ENCODE data around the gene ZNF587. TPM values are rescaled to one million over a fixed set of nuclear protein-coding genes. Genes with fewer than 3 reads are reported as not detected.
"Not testable (repeated sequence)": the region's sequence is repeated elsewhere in the genome, so short reads cannot be mapped to it uniquely, and the experiment has no call there.

Gene ZNF587
- total RNA-seq, 2 experiments from 2014 or later, result 22.7 to 45.9 TPM

DNA sequence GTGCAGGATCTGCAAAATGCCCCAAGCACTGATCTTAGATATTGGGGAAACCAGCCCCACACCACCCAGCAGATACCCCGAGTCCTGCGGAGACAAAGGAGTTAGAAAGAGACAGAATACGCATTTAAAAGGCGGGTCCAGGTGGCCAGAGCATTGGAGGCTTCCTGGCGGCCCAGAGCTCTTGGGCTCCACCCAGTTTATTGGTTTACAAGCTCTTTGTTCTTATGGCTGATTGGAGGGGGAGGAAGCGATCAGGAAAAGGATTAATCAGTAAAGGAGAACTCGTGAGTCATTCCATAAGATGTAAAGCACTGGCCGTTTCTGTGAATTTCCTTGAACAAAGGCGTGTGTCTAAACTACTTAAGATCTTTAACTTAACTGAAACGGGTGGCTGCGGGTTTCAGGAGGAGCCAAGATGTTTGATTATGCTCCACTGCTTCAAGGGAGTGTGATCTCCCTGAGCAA lies 926 bp downstream of the ZNF587 start:
- ChIA-PET CTCF (ENCODE audit: unreplicated experiment) (no interaction called here), POLR2A (no interaction called here)
- Histone ChIP-seq H3K9me3 (ENCODE audit: low read length) (no peaks in the 10 kb centered on the region), H3K4me1 (ENCODE audit: insufficient read depth, low read length, poor library complexity, severe bottlenecking) (peaks cover 11% of the 10 kb centered on the region), H3K27ac (ENCODE audit: low read depth, low read length, poor library complexity, severe bottlenecking) (peak overlapping the region; percentile 65), H3K9me2 (ENCODE audit: insufficient read depth, low read length) (no peaks in the 10 kb centered on the region), H3K79me2 (ENCODE audit: insufficient read depth, low read depth, low read length) (peaks cover 30% of the 10 kb centered on the region; the same call in 1 of the 2 replicates), H3K36me3 (ENCODE audit: insufficient read depth, low read length) (peaks cover 52% of the 10 kb centered on the region), H4K20me1 (ENCODE audit: insufficient read depth, low read length) (no peaks in the 10 kb centered on the region), H3K4me3 (ENCODE audit: low read depth, low read length, poor library complexity, severe bottlenecking) (peak overlapping the region; percentile 88), H3K4me2 (ENCODE audit: low read length) (peak overlapping the region; percentile 76), H2AFZ (ENCODE audit: low read length) (no peak overlapping the region; the same call in 1 of the 2 replicates)
- intact Hi-C loops (cut with micrococcal nuclease; ENCODE audit: unreplicated experiment), result no loop called here
- TF ChIP-seq, protein P1, sequence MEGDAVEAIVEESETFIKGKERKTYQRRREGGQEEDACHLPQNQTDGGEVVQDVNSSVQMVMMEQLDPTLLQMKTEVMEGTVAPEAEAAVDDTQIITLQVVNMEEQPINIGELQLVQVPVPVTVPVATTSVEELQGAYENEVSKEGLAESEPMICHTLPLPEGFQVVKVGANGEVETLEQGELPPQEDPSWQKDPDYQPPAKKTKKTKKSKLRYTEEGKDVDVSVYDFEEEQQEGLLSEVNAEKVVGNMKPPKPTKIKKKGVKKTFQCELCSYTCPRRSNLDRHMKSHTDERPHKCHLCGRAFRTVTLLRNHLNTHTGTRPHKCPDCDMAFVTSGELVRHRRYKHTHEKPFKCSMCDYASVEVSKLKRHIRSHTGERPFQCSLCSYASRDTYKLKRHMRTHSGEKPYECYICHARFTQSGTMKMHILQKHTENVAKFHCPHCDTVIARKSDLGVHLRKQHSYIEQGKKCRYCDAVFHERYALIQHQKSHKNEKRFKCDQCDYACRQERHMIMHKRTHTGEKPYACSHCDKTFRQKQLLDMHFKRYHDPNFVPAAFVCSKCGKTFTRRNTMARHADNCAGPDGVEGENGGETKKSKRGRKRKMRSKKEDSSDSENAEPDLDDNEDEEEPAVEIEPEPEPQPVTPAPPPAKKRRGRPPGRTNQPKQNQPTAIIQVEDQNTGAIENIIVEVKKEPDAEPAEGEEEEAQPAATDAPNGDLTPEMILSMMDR (conservative IDR thresholded peaks at IDR 0.05; ENCODE audit: low read length), result no peak
- TF ChIP-seq EZH2phosphoT487 (IDR thresholded peaks at IDR 0.05; ENCODE audit: borderline replicate concordance, low read depth, low read length), result no peak
- no TSS peak for BruUV-seq (replicated peaks)
- DNase-seq (ENCODE audit: low spot score), result peak; percentile 20

DNA sequence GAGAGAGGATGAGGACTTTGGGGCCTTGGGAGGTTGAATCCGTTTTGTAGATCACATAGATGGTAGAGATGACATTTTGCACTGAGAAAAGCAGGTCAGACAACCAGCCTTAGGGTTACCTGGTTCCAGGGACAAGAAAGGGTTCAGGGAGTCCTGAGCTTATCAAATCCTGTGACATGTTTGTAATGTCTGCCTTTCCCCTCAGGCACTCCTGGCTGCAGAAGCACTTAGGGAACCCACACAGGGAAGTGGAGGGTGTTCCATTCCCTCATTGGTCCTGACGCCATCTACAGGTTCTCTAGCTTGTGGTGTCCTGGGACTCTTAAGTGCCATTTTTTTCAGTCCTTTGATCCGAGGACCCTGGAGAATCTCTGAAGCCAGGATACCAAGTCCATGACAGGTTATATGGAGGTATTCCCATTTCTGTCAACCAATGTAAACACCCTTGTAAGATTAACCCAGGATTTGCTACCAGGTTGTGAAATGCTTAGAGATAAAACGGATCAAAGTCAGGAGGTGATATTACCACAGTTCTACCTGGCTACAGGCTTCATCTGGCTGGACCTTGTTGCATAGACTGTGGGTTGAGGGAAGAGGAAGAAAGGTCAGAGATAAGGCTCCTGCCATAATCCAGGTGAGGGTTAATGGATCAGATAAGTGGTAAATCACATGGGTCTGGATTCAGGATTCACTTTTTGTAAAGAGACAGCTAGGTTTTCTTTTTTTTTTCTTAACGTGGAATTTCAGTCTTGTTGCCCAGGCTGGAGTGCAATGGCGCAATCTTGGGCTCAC lies 2.3 kb downstream of the ZNF587 start:
- H2AFZ ChIP-seq (ENCODE audit: low read length); H3K9me3 ChIP-seq (ENCODE audit: low read length); intact Hi-C loops (cut with micrococcal nuclease; ENCODE audit: unreplicated experiment); H3K4me3 ChIP-seq (ENCODE audit: low read depth, low read length, poor library complexity, severe bottlenecking); H4K20me1 ChIP-seq (ENCODE audit: insufficient read depth, low read length); DNase-seq (ENCODE audit: low spot score); H3K9me2 ChIP-seq (ENCODE audit: insufficient read depth, low read length); CTCF ChIA-PET (ENCODE audit: unreplicated experiment); BruUV-seq (replicated peaks); H3K4me2 ChIP-seq (ENCODE audit: low read length); H3K27ac ChIP-seq (ENCODE audit: low read depth, low read length, poor library complexity, severe bottlenecking): not testable (repeated sequence)
- H3K79me2 ChIP-seq (ENCODE audit: insufficient read depth, low read depth, low read length), result peaks cover 30% of the 10 kb centered on the region; the same call in 1 of the 2 replicates
- H3K36me3 ChIP-seq (ENCODE audit: insufficient read depth, low read length), result peaks cover 52% of the 10 kb centered on the region
- POLR2A ChIA-PET, result interaction anchor here (0.6 kb wide), 1 partner anchor 25 kb away, joined by 3 read pairs; no protein-coding TSS in a partner anchor
- peaks cover 11% of the 10 kb centered on the region for H3K4me1 ChIP-seq (ENCODE audit: insufficient read depth, low read length, poor library complexity, severe bottlenecking)

DNA sequence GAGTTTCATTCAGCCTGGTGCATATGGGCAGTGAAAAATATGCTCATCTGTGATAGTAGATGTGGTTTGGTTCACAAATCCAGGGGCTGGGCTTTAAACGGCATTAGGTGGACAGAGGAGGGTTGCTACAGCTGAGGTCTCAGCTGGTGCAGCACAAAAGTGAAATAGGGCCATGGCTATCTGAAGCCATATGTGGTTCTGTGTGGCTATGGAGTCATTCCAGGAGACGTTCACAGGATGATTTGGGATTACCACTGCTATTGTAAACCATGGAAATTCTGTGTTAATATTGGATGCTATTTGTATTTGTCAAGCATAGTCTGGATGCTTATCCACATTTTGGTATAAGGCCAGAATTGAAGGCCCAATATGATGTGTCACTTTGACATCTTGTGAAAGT lies 4.5 kb downstream of the ZNF587 start:
- Histone ChIP-seq H3K36me3 (ENCODE audit: insufficient read depth, low read length) (peaks cover 62% of the 10 kb centered on the region), H3K4me1 (ENCODE audit: insufficient read depth, low read length, poor library complexity, severe bottlenecking) (peaks cover 11% of the 10 kb centered on the region), H3K79me2 (ENCODE audit: insufficient read depth, low read depth, low read length) (peaks cover 30% of the 10 kb centered on the region; the same call in 1 of the 2 replicates)
- H3K4me2 ChIP-seq (ENCODE audit: low read length); BruUV-seq (replicated peaks); H4K20me1 ChIP-seq (ENCODE audit: insufficient read depth, low read length); CTCF ChIA-PET (ENCODE audit: unreplicated experiment); H3K4me3 ChIP-seq (ENCODE audit: low read depth, low read length, poor library complexity, severe bottlenecking); H2AFZ ChIP-seq (ENCODE audit: low read length); H3K9me2 ChIP-seq (ENCODE audit: insufficient read depth, low read length); DNase-seq (ENCODE audit: low spot score); intact Hi-C loops (cut with micrococcal nuclease; ENCODE audit: unreplicated experiment); H3K9me3 ChIP-seq (ENCODE audit: low read length); H3K27ac ChIP-seq (ENCODE audit: low read depth, low read length, poor library complexity, severe bottlenecking): not testable (repeated sequence)
- POLR2A ChIA-PET, result interaction anchor here (0.7 kb wide), 1 partner anchor 38 kb away, joined by 3 read pairs; no protein-coding TSS in a partner anchor

DNA sequence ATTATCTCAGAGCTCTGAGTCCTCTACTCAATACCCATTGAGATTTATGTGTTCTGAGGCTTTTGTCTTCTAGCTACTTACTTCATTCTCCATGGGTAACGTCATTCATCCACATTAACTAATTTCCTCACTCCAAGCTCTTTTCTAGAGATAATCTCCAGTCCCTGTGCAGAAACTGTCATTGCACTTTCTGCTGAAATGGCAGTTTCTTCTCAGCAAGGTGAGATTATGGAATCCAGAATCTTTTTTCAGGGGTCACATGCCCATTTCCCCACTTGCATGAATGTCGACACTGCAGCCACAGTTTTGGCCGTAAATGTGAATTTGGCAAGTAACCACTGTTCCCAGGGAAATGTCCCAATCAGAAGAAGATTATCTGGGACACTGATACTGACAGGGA lies 12.7 kb downstream of the ZNF587 start:
- intact Hi-C loops (cut with micrococcal nuclease; ENCODE audit: unreplicated experiment); H3K4me1 ChIP-seq (ENCODE audit: insufficient read depth, low read length, poor library complexity, severe bottlenecking); POLR2A ChIA-PET; BruUV-seq (replicated peaks); H3K27ac ChIP-seq (ENCODE audit: low read depth, low read length, poor library complexity, severe bottlenecking); DNase-seq (ENCODE audit: low spot score); H2AFZ ChIP-seq (ENCODE audit: low read length); H3K9me2 ChIP-seq (ENCODE audit: insufficient read depth, low read length); CTCF ChIA-PET (ENCODE audit: unreplicated experiment); H3K4me3 ChIP-seq (ENCODE audit: low read depth, low read length, poor library complexity, severe bottlenecking); H3K9me3 ChIP-seq (ENCODE audit: low read length); H4K20me1 ChIP-seq (ENCODE audit: insufficient read depth, low read length); H3K4me2 ChIP-seq (ENCODE audit: low read length): not testable (repeated sequence)
- H3K36me3 ChIP-seq (ENCODE audit: insufficient read depth, low read length), result peaks cover 87% of the 10 kb centered on the region
- H3K79me2 ChIP-seq (ENCODE audit: insufficient read depth, low read depth, low read length), result peaks cover 15% of the 10 kb centered on the region
